ENCODE results near the gene CDC6. TPM values are rescaled to one million over a fixed set of nuclear protein-coding genes. Genes with fewer than 3 reads are reported as not detected.

Gene CDC6
- total and polyA plus RNA-seq, 2 of the 8 experiments (the other 6 are each of a cell fraction or from before 2014, with no cell fraction given): 50.5 to 140 TPM

DNA sequence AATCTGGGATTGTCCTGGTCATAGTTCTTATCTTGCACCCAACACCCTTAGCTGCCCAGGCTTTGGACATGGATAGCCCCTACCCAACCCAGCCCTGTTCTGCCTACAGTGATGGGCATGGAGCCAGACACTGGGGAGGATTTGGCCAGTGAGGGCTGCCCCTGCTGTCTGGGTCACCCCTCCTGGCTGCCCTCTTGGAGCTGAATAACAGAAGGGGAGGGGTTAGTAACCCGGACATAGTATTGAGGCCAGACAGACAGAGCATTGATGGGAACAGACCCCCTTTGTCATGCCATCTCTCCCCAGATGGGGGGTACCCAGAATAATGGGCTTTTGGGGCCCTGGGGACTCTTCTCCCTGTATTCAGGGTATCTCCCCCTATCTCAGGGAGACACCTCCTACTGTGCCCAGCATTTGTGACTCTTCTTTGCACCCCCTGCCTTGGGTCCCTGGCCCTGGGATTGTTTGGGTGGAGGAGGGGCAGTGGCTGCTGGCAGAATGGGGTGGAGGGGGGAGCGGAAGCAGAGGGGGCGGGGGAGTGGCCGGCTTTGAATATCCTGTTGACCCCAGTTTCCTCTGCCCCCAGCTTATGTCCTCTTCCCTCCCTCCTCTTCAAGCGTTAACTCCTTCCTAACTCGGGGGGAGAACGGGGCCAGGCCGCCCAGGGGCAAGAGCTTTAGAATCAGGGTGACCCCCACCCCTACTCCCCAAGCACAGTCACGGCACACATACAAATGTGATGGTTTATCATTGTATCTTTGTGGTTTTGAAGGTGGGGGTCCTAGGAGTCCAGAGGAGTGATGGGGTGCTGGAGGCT lies 59.8 kb downstream of the CDC6 start (continued):
- TF ChIP-seq RXRA (IDR thresholded peaks at IDR 0.05; ENCODE audit: insufficient read depth, low read depth, low read length) (no peak), GABPA (IDR thresholded peaks at IDR 0.05; ENCODE audit: borderline replicate concordance, insufficient read depth, low read length) (no peak), CHD2 (IDR thresholded peaks at IDR 0.05; ENCODE audit: low read length) (no peak), SIN3A (conservative IDR thresholded peaks at IDR 0.05 in 1 of 2, IDR thresholded peaks at IDR 0.05 in 1 of 2; ENCODE audit: low read depth in 1 of 2, low read length in 2 of 2) (no peak)
